WERI-Rb-1 (cell line): ENCODE measurements around the gene B3GALT5.

Source experiments
- DNase-seq: peaks from one replicate; pipeline ENCODE4 v3.0.0-alpha.2; 2020
- H3K27ac ChIP-seq: fragments of 250-450 bp; sonication (Bioruptor Pico); 2 replicates; pipeline ENCODE4 v1.5.1; 2020; ENCODE audit warnings: mild to moderate bottlenecking, moderate library complexity
- H3K27me3 ChIP-seq: fragments of 250-450 bp; sonication (Bioruptor Pico); 2 replicates; pipeline ENCODE4 v1.5.1; 2021; ENCODE audit warnings: mild to moderate bottlenecking, low read depth, moderate library complexity; ENCODE audit not compliant: insufficient read depth, severe bottlenecking
- H3K36me3 ChIP-seq: fragments of 250-450 bp; sonication (Bioruptor Pico); 2 replicates; pipeline ENCODE4 v1.5.1; 2020; ENCODE audit warnings: mild to moderate bottlenecking, moderate library complexity
- H3K4me3 ChIP-seq: 2 replicates; pipeline ENCODE4 v1.5.1; 2011; ENCODE audit warnings: low read depth, mild to moderate bottlenecking, control low read depth, low read length
- H3K9me3 ChIP-seq: fragments of 250-450 bp; sonication (Bioruptor Pico); 2 replicates; pipeline ENCODE4 v1.5.1; 2021; ENCODE audit warnings: mild to moderate bottlenecking, moderate library complexity; ENCODE audit not compliant: severe bottlenecking
- TF ChIP-seq, protein P1 (sequence below): IDR thresholded peaks from 2 replicates; pipeline ENCODE4 v1.5.1; 2011; ENCODE audit warnings: low read depth, mild to moderate bottlenecking, control low read depth, inconsistent platforms, low read length

The B3GALT5 gene

DNA sequence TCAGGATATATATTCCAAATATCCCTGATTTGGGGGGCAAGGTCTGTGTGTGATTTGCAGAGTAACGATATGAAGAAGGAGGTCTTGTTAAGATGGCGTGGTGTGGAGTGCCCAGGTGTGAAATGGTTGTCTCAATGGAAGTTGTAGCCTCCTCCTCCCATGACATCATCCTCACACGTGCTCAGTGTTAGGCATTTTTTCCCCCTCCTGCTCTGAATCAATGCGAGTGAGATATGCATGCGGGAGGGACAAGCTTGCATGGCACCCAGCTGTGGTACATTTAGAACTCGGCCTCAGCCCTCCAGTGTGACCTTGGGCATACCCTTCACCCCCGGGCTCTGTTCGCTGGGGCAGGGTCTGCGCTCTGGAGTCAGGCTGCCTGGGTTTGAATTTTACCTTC lies 55.6 kb downstream of the B3GALT5 start:
- TF ChIP-seq, protein P1, sequence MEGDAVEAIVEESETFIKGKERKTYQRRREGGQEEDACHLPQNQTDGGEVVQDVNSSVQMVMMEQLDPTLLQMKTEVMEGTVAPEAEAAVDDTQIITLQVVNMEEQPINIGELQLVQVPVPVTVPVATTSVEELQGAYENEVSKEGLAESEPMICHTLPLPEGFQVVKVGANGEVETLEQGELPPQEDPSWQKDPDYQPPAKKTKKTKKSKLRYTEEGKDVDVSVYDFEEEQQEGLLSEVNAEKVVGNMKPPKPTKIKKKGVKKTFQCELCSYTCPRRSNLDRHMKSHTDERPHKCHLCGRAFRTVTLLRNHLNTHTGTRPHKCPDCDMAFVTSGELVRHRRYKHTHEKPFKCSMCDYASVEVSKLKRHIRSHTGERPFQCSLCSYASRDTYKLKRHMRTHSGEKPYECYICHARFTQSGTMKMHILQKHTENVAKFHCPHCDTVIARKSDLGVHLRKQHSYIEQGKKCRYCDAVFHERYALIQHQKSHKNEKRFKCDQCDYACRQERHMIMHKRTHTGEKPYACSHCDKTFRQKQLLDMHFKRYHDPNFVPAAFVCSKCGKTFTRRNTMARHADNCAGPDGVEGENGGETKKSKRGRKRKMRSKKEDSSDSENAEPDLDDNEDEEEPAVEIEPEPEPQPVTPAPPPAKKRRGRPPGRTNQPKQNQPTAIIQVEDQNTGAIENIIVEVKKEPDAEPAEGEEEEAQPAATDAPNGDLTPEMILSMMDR, result no peak
- no peak for DNase-seq
- Histone ChIP-seq H3K9me3 (no peaks in the 10 kb centered on the region), H3K27me3 (no peaks in the 10 kb centered on the region), H3K4me3 (no peak overlapping the region), H3K27ac (no peak overlapping the region), H3K36me3 (no peaks in the 10 kb centered on the region)

DNA sequence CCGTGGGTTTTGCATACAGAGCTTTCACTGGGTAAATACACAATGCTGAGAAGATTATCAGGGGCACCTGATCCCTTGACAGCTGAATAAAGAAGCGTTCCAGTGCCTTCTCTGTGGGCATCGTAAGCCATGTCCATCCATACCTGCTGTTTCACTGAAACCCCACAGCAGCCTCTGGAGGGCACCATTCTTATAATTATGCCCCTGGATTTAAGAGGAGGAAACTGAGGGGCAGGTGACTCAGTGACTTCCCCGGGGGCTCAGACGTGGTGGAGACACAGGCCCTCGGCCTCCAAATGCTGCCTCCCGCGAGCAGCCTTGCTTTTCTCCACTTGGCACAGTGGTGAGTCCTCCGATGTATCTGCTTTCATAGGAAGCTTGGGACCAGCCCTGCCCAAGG lies 56.7 kb downstream of the B3GALT5 start:
- no peak overlapping the region for H3K27ac ChIP-seq
- no peaks in the 10 kb centered on the region for H3K36me3 ChIP-seq
- H3K27me3 ChIP-seq, result no peaks in the 10 kb centered on the region
- H3K9me3 ChIP-seq, result no peaks in the 10 kb centered on the region
- TF ChIP-seq, protein P1, result no peak
- DNase-seq, result no peak
- no peak overlapping the region for H3K4me3 ChIP-seq

DNA sequence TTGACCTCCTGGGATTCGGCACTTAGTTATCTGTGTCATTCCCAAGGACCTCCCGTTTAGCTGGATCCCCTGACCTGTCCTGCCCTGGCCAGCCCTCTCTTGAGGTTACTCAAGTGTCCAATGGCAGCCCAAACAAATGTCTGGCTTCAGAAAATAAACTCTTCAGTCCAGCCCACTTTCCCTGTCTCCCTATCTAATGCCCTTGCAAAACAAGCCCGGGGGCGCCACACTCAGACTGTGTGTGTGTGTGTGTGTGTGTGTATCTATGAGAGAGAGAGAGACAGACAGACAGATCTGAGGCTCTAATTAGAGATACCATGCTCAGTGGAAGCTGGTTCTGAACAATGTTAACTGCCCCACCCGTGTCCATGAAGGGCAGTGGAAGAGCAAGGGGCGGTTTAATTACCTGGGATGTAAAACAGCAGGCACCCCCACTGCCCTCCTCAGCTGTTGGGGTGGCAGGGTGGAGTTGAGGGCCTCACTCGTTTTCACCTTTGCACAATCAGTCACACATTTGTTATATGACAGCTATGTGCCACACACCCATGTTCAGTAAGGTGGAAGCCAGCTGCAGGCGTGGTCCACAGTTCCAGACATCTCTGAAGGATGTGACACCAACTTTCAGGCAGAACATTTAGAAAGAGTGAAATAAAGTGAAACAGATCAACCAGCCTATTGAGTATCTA lies 57.4 kb downstream of the B3GALT5 start:
- H3K27ac ChIP-seq, result no peak overlapping the region
- H3K4me3 ChIP-seq, result no peak overlapping the region
- no peak for DNase-seq
- TF ChIP-seq, protein P1, result no peak
- no peaks in the 10 kb centered on the region for H3K27me3 ChIP-seq
- H3K9me3 ChIP-seq, result no peaks in the 10 kb centered on the region
- no peaks in the 10 kb centered on the region for H3K36me3 ChIP-seq

DNA sequence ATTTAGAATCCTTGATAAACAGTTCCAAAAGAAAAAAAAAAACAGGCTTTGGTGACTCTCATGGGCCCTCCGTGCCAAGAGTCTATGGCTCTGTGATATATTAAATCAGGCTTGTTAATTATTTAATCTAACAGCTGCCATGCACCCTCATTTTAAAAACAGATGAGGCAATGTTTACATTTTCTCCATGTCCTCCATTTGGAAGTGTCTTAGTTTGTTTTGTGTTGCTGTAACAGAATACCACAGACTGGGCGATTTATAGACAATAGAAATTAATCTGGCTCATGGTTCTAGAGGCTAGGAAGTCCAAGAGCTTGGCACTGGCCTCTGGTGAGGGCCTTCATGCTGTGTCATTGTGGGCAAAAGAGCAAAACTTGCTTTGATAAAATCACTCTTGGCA lies 58.0 kb downstream of the B3GALT5 start:
- no peak overlapping the region for H3K4me3 ChIP-seq
- H3K36me3 ChIP-seq, result no peaks in the 10 kb centered on the region
- TF ChIP-seq, protein P1, result no peak
- no peak overlapping the region for H3K27ac ChIP-seq
- H3K27me3 ChIP-seq, result no peaks in the 10 kb centered on the region
- DNase-seq, result no peak
- H3K9me3 ChIP-seq, result no peaks in the 10 kb centered on the region

DNA sequence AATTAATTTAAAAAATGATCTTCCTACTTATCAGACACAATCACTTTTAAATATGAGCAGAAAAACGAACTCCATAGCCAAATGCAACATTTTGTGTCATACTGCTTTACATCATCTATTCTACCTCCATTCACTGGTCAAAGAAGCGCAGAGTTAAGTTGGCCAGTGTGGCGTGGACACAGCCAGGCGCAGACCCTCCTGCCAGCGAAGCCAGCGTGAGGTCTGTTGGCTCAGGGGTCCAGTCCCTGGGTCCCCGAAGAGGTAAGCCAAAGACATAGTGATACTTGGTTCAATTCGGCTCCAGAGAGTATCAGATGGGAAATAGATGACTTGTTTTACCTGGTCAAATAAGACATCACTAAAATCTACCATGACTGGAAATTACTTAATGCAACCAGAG lies 59.2 kb downstream of the B3GALT5 start:
- TF ChIP-seq, protein P1, result no peak
- H3K27me3 ChIP-seq, result no peaks in the 10 kb centered on the region

DNA sequence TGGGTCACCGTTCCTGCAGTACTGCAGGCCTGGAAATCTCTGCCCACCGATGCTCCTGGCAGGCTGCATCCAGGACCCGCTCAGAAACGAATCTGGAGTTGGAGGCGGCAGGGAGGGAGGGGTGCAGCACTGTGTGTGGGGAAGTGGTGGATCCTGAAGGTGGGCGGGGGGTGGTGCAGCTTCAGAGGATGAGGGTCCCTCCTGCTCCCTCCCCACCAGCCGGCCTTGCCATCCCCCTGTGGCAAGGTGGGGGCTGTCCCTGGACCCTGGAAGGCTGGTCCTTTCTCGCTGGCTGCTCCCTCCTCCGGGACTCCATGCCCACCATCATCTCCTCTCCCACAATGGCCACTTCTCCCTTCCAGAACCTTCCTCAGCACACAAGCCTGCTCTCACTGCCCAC lies 60.4 kb downstream of the B3GALT5 start:
- Histone ChIP-seq H3K27me3 (no peaks in the 10 kb centered on the region), H3K4me3 (no peak overlapping the region), H3K9me3 (peaks cover 2% of the 10 kb centered on the region), H3K27ac (no peak overlapping the region), H3K36me3 (no peaks in the 10 kb centered on the region)
- TF ChIP-seq, protein P1, result no peak
- no peak for DNase-seq

More for the DNA sequence above, 59.2 kb downstream of the B3GALT5 start:
- H3K27ac ChIP-seq, result no peak overlapping the region
- no peaks in the 10 kb centered on the region for H3K36me3 ChIP-seq
- no peak overlapping the region for H3K4me3 ChIP-seq
- no peak for DNase-seq
- peaks cover under 1% of the 10 kb centered on the region for H3K9me3 ChIP-seq
